Measurements from ENCODE around the gene DOCK9.
"Not testable (repeated sequence)": the region's sequence is repeated elsewhere in the genome, so short reads cannot be mapped to it uniquely, and the experiment has no call there.

Gene DOCK9

DNA sequence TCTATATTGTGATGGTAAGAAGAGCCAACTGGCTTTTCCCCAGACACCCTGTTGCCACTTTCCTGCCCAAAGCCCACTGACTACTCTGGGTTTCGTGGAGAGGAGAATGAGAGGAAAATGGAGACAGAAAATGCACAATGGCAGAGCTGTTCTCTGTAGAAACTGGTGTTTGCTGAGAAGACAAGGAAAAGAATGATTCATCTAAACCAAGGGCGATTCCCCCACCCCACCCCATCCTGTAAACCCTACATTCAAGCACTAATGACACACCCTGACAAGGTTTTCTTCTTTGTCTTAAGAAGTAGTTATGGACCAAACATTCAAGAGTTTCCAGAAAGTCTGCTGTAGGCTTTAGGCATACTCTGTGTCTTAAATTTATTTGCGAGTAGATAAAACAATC, 68.8 kb downstream of the DOCK9 start:
- Mint-ChIP-seq H3K9me3 (no peaks in the 10 kb centered on the region), H3K27me3 (no peaks in the 10 kb centered on the region), H3K27ac (peak overlapping the region in 1 of 2 donors; percentile 35), H3K4me1 (peaks cover 61% of the 10 kb centered on the region), H3K4me3 (peak overlapping the region in 1 of 2 donors; percentile 28)
- ATAC-seq, result peak; percentile 79
- DNase-seq, result peak in 1 of 2 donors; percentile 22

GRCh38 chr13:98906746-98907502, 70.9 kb downstream of the DOCK9 start:
- peak overlapping the region in 1 of 2 donors; percentile 2 for H3K27ac Mint-ChIP-seq
- no peaks in the 10 kb centered on the region for H3K9me3 Mint-ChIP-seq
- ATAC-seq (no peak), DNase-seq (no peak)
- no peak overlapping the region for H3K4me3 Mint-ChIP-seq
- H3K4me1 Mint-ChIP-seq, result peaks cover 46% of the 10 kb centered on the region
- no peaks in the 10 kb centered on the region for H3K27me3 Mint-ChIP-seq

DNA sequence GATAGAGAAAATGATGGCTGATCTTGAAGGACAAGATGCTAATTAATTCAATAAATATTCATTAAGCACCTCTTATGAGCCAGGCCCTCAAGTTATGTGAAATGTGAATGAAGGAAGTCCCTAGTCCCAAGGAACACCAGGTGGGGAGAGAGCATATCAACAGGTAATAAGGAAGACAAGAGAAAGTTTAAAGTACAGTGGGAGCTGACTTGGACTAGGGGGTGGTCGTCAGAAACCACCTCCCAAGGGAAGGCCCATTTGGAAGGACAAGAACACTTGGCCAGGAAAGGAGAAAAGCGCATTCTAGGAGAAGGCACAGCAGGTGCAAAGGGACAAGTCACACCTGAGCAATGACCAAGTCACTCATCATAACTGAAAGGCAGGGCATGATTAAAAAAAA, 72.7 kb downstream of the DOCK9 start:
- Mint-ChIP-seq H3K4me3 (no peak overlapping the region), H3K27ac (peak overlapping the region in 1 of 2 donors; percentile 34), H3K9me3 (no peaks in the 10 kb centered on the region), H3K4me1 (peaks cover 36% of the 10 kb centered on the region), H3K27me3 (no peaks in the 10 kb centered on the region)
- no peak for DNase-seq
- no peak for ATAC-seq

- no peak for DNase-seq
- peaks cover 10% of the 10 kb centered on the region for H3K4me1 Mint-ChIP-seq
- H3K27ac Mint-ChIP-seq, result no peak overlapping the region
- no peak for ATAC-seq
- no peaks in the 10 kb centered on the region for H3K9me3 Mint-ChIP-seq
- no peaks in the 10 kb centered on the region for H3K27me3 Mint-ChIP-seq
- no peak overlapping the region for H3K4me3 Mint-ChIP-seq
These were observed 77.4 kb downstream of the DOCK9 start for GRCh38 chr13:98900442-98900841.

- Mint-ChIP-seq H3K9me3 (no peaks in the 10 kb centered on the region), H3K4me3 (no peak overlapping the region), H3K27me3 (no peaks in the 10 kb centered on the region), H3K4me1 (peaks cover 3% of the 10 kb centered on the region), H3K27ac (no peak overlapping the region)
- DNase-seq (no peak), ATAC-seq (no peak)
These were observed 80.2 kb downstream of the DOCK9 start for GRCh38 chr13:98897706-98898105.

DNA sequence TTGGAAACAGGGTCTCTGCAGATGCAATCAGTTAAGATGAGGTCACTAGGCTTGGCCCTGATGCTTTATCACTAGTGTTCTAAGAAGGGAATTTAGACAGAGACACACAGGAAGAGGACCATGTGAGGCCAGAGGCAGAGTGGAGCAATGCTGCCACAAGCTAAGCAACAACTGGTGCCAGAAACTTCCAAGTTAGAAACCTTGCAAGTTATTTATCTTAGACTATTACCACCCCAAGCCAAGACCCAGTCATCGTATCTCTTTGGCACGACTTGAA, 81.1 kb downstream of the DOCK9 start:
- Mint-ChIP-seq H3K27me3 (no peaks in the 10 kb centered on the region), H3K27ac (peak overlapping the region in 1 of 2 donors; percentile 21), H3K9me3 (no peaks in the 10 kb centered on the region), H3K4me3 (no peak overlapping the region), H3K4me1 (peaks cover 5% of the 10 kb centered on the region)
- DNase-seq, result no peak
- ATAC-seq, result no peak

DNA sequence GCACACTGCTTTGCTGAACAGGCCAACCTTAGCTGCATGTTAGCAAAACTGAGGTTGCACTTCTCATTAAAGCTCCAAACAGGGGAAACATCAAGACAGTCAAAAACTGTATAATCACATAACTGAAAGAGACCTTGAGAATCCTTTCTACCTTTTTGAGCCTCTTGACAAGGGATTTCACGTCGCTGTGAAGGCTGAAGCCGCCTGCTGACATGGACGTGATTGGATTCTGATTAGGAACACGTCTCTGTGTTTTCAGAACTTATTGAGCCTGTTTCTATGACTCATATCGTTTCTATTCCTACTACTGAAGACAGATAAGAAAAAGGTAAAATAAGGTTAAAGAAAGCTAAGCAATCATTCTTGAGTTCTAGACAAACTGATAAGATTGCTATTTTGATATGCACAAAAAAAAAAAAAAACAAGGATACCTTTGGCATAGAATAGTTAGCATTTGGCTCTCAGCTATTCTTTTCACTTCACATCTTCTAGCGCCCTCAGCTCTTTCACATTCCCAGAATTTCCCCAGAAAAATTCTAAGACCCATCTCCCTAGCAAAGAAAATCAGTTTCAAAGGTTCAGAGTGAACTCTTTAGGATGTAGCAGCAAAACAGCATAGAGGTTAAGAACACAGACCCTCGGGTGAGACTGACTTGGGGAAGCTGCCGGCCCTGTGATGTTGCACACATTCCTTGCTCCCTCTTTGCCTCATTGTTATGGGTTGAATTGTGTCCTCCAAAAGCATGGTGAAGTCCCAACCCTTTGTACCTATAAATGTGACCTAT, 81.6 kb downstream of the DOCK9 start:
- no peaks in the 10 kb centered on the region for H3K9me3 Mint-ChIP-seq
- ATAC-seq (no peak), DNase-seq (no peak)
- no peaks in the 10 kb centered on the region for H3K27me3 Mint-ChIP-seq
- H3K4me3 Mint-ChIP-seq, result no peak overlapping the region
- no peak overlapping the region for H3K27ac Mint-ChIP-seq
- peaks cover 5% of the 10 kb centered on the region for H3K4me1 Mint-ChIP-seq

DNA sequence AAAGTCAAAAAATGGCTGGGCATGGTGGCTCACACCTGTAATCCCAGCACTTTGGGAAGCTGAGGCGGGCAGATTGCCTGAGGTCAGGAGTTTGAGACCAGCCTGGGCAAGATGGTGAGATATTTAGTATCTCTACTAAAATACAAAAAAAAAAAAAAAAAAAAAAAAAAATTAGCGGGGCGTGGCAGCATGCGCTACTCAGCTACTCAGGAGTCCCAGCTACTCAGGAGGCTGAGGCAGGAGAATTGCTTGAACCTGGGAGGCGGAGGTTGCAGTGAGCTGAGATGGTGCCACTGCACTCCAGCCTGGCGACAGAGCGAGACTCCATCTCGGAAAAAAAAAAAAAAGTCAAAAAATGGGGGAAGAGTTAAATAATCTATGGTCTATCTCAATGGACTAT, 83.0 kb downstream of the DOCK9 start:
- not testable (repeated sequence) for H3K27me3 Mint-ChIP-seq, ATAC-seq
- H3K4me1 Mint-ChIP-seq, result peaks cover 19% of the 10 kb centered on the region

DNA sequence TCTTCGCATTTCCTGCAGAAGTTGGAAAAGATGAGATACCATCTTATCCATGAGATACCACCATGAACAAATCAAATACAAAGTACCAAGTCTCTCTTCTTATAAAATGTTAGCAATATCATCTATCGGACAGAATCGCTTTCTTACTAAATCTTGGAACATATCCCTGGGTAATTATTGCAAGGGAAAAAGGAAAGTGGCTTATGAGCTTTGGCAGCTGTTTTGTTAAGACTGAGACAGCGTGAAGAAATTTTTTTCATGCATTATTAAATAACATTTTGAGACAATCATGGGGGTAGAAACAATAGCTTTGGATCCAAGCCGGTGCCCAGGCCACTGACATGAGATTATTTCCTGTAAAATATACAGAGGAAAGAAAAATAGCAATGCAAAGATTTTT, 84.5 kb downstream of the DOCK9 start:
- no peak overlapping the region for H3K4me3 Mint-ChIP-seq
- peaks cover 25% of the 10 kb centered on the region for H3K4me1 Mint-ChIP-seq
- DNase-seq (no peak), ATAC-seq (no peak)
- no peaks in the 10 kb centered on the region for H3K9me3 Mint-ChIP-seq
- no peak overlapping the region for H3K27ac Mint-ChIP-seq
- H3K27me3 Mint-ChIP-seq, result no peaks in the 10 kb centered on the region

More for the DNA sequence above, 83.0 kb downstream of the DOCK9 start:
- not testable (repeated sequence) for H3K27ac Mint-ChIP-seq, H3K9me3 Mint-ChIP-seq, H3K4me3 Mint-ChIP-seq, DNase-seq

GRCh38 chr13:98892821-98893220, 85.0 kb downstream of the DOCK9 start:
- peaks cover 25% of the 10 kb centered on the region for H3K4me1 Mint-ChIP-seq
- no peak for DNase-seq
- no peak overlapping the region for H3K4me3 Mint-ChIP-seq
- no peaks in the 10 kb centered on the region for H3K27me3 Mint-ChIP-seq
- no peak for ATAC-seq
- H3K27ac Mint-ChIP-seq, result no peak overlapping the region
- no peaks in the 10 kb centered on the region for H3K9me3 Mint-ChIP-seq

- Mint-ChIP-seq H3K4me3 (no peak overlapping the region), H3K9me3 (no peaks in the 10 kb centered on the region), H3K27ac (no peak overlapping the region), H3K27me3 (no peaks in the 10 kb centered on the region), H3K4me1 (peaks cover 25% of the 10 kb centered on the region)
- ATAC-seq, result no peak
- DNase-seq, result no peak
These were observed 85.8 kb downstream of the DOCK9 start for GRCh38 chr13:98892077-98892476.

GRCh38 chr13:98890925-98891324, 86.9 kb downstream of the DOCK9 start:
- H3K27me3 Mint-ChIP-seq, result no peaks in the 10 kb centered on the region
- H3K27ac Mint-ChIP-seq, result no peak overlapping the region
- DNase-seq (no peak), ATAC-seq (no peak)
- no peak overlapping the region for H3K4me3 Mint-ChIP-seq
- peaks cover 25% of the 10 kb centered on the region for H3K4me1 Mint-ChIP-seq
- no peaks in the 10 kb centered on the region for H3K9me3 Mint-ChIP-seq

GRCh38 chr13:98890186-98890585, 87.7 kb downstream of the DOCK9 start:
- no peaks in the 10 kb centered on the region for H3K9me3 Mint-ChIP-seq
- DNase-seq (peak; percentile 33 to 54), ATAC-seq (peak; percentile 98)
- peaks cover 25% of the 10 kb centered on the region for H3K4me1 Mint-ChIP-seq
- no peak overlapping the region for H3K27ac Mint-ChIP-seq
- H3K4me3 Mint-ChIP-seq, result no peak overlapping the region
- H3K27me3 Mint-ChIP-seq, result no peaks in the 10 kb centered on the region

- peak; percentile 33 for ATAC-seq
- Mint-ChIP-seq H3K4me3 (no peak overlapping the region), H3K27me3 (no peaks in the 10 kb centered on the region)
These were observed 88.3 kb downstream of the DOCK9 start for GRCh38 chr13:98889419-98890085.

DNA sequence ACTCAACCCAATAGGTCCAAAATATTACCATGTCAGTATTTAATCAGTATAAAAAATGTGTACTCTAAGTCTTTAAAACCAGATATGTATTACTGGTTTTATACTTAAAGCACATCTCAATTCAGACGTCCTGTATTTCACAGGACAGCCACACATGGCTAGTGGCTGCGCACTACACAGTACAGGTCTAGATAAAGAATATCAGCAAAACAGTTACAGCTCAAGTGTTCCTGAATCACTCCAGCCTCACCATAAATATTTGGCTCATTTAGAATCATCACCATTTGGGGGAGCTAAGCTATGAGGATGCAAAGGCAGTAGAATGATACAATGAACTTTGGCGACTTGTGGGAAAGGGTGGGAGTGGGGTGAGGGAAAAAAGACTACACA, 89.0 kb downstream of the DOCK9 start:
- no peak overlapping the region for H3K27ac Mint-ChIP-seq
- H3K27me3 Mint-ChIP-seq, result no peaks in the 10 kb centered on the region
- ATAC-seq, result no peak
- DNase-seq, result no peak
- peaks cover 25% of the 10 kb centered on the region for H3K4me1 Mint-ChIP-seq
- H3K9me3 Mint-ChIP-seq, result no peaks in the 10 kb centered on the region
- H3K4me3 Mint-ChIP-seq, result no peak overlapping the region

More at GRCh38 chr13:98889419-98890085, 88.3 kb downstream of the DOCK9 start:
- no peak for DNase-seq
- Mint-ChIP-seq H3K27ac (no peak overlapping the region), H3K4me1 (peaks cover 25% of the 10 kb centered on the region), H3K9me3 (no peaks in the 10 kb centered on the region)
